Activated CD4-positive, alpha-beta T cell treated with anti-CD3 and anti-CD28 coated beads, Interleukin-2, amount 10 ng/mL, durations not matched to agents 7 days and 5 days (primary cell): ENCODE measurements around the gene DCAF15. TPM values are rescaled to one million over a fixed set of nuclear protein-coding genes. Genes with fewer than 3 reads are reported as not detected.
"Not testable (repeated sequence)": the region's sequence is repeated elsewhere in the genome, so short reads cannot be mapped to it uniquely, and the experiment has no call there.

ENCODE experiments used
- CTCF ChIA-PET: fragments of 350-600 bp; sonication (Branson Sonifier 250); formaldehyde crosslinking; loops from one replicate; lab custom pipeline; 2021; ENCODE audit warnings: antibody characterized with exemption; lab: Charles Lee
- POLR2A ChIA-PET: fragments of 350-600 bp; sonication (Branson Sonifier 250); formaldehyde crosslinking; loops from one replicate; lab custom pipeline; 2021; ENCODE audit warnings: antibody characterized with exemption; lab: Charles Lee
- DNase-seq: peaks from one replicate; pipeline ENCODE4 v3.0.0-alpha.2; 2020
- H3K27ac Mint-ChIP-seq: one replicate; pipeline ENCODE4 v1.8.0; 2021; ENCODE audit warnings: mild to moderate bottlenecking, moderate library complexity, mixed read lengths
- H3K27me3 Mint-ChIP-seq: one replicate; pipeline ENCODE4 v1.8.0; 2021; ENCODE audit warnings: mixed read lengths
- H3K36me3 Mint-ChIP-seq: one replicate; pipeline ENCODE4 v1.8.0; 2021; ENCODE audit warnings: low read depth, mixed read lengths
- H3K4me1 Mint-ChIP-seq: one replicate; pipeline ENCODE4 v1.8.0; 2021; ENCODE audit warnings: mixed read lengths
- H3K4me3 Mint-ChIP-seq: one replicate; pipeline ENCODE4 v1.8.0; 2021; ENCODE audit warnings: mild to moderate bottlenecking, moderate library complexity, mixed read lengths
- H3K9me3 Mint-ChIP-seq: one replicate; pipeline ENCODE4 v1.8.0; 2021; ENCODE audit warnings: mixed read lengths
- total RNA-seq, 2 experiments: library from RNA; stranded (reverse); gene quantifications; one replicate each; pipeline ENCODE4 v1.2.3, GENCODE V29; 2021

Gene DCAF15
- total RNA-seq, 2 experiments from 2014 or later: 80.3 to 85.4 TPM

- Mint-ChIP-seq H3K27ac (no peak overlapping the region), H3K36me3 (peaks cover 47% of the 10 kb centered on the region), H3K4me3 (no peak overlapping the region), H3K9me3 (peaks cover 6% of the 10 kb centered on the region), H3K4me1 (peaks cover 3% of the 10 kb centered on the region), H3K27me3 (no peaks in the 10 kb centered on the region)
- POLR2A ChIA-PET: no interaction called here
- no peak for DNase-seq
- CTCF ChIA-PET: interaction anchor here (0.5 to 0.6 kb wide), 2 partner anchors 53 to 274 kb away, joined by 4 read pairs; no protein-coding TSS in a partner anchor
These were observed 33.4 kb upstream of the DCAF15 start for GRCh38 chr19:13918726-13919411.

GRCh38 chr19:13920524-13920923, 31.8 kb upstream of the DCAF15 start:
- Mint-ChIP-seq H3K9me3 (peaks cover 6% of the 10 kb centered on the region), H3K27ac (no peak overlapping the region), H3K4me3 (no peak overlapping the region), H3K27me3 (no peaks in the 10 kb centered on the region), H3K36me3 (peaks cover 47% of the 10 kb centered on the region), H3K4me1 (peaks cover 3% of the 10 kb centered on the region)
- ChIA-PET POLR2A (no interaction called here), CTCF (interaction anchor here (0.7 to 1.9 kb wide), 3 partner anchors 10 to 216 kb away, joined by 4 to 5 read pairs (median 4); partner anchors contain the start of gene ASF1B)
- no peak for DNase-seq

GRCh38 chr19:13920940-13921747, 31.2 kb upstream of the DCAF15 start:
- Mint-ChIP-seq H3K9me3 (peaks cover 6% of the 10 kb centered on the region), H3K36me3 (peaks cover 45% of the 10 kb centered on the region), H3K4me3 (no peak overlapping the region), H3K27me3 (no peaks in the 10 kb centered on the region), H3K4me1 (peaks cover 3% of the 10 kb centered on the region), H3K27ac (peak overlapping the region; percentile 58)
- DNase-seq: peak; percentile 38
- ChIA-PET POLR2A (no interaction called here), CTCF (interaction anchor here (1.2 to 1.9 kb wide), 3 partner anchors 10 to 215 kb away, joined by 4 to 5 read pairs (median 4); partner anchors contain the start of genes ASF1B and PODNL1)

DNA sequence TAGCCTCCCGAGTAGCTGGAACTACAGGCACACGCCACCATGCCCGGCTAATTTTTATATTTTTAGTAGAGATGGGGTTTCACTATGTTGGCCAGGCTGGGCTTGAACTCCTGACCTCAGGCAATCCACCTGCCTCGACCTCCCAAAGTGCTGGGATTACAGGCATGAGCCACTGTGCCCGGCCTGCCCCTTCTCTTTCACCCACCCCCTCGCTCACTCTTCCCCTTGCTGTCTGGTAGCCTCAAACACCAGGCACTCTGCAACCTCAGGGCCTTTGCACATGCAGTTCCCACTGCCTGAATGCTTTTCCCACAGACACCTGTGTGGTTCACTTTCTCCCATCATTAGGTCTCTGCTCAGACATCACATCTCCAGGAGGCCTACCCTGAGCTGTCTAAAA, 30.2 kb upstream of the DCAF15 start:
- H3K4me1 Mint-ChIP-seq, DNase-seq, H3K27ac Mint-ChIP-seq, H3K27me3 Mint-ChIP-seq, H3K4me3 Mint-ChIP-seq, H3K9me3 Mint-ChIP-seq, POLR2A ChIA-PET: not testable (repeated sequence)
- H3K36me3 Mint-ChIP-seq: peaks cover 53% of the 10 kb centered on the region
- CTCF ChIA-PET: interaction anchor here (1.3 to 1.9 kb wide), 2 partner anchors 16 to 214 kb away, joined by 4 to 5 read pairs; partner anchors contain the start of genes ASF1B and PODNL1

DNA sequence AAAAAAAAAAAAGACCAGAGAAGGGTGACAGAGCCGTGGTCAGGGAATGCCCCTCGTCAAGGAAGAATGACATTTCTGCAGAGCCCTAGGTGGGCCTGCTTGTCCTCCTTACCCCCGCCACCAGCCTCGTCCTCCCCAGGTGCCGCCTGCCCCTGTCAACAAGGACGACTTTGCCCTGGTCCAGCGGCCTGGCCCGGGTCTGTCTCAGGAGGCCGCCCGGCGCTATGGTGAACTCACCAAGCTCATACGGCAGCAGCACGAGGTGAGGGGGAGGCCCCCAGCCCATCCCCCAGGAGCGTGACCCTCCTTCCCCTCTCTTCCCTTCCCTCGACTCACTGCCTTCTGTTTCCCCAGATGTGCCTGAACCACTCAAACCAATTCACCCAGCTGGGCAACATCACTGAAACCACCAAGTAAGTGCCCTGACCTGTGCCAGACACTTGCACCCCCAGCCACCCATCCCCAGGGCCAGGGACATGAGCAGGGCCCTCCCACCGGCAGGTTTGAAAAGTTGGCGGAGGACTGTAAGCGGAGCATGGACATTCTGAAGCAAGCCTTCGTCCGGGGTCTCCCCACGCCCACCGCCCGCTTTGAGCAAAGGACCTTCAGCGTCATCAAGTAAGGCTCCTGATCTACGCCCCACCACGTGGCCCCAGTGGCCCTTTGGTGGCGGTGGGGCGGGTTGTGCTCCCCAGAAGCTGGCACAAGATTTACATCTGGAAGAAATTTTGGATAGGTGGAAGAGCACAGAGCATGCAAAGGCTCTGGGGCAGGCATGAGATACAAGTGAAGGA, 28.9 kb upstream of the DCAF15 start:
- Mint-ChIP-seq H3K4me1 (peaks cover 3% of the 10 kb centered on the region), H3K27me3 (no peaks in the 10 kb centered on the region), H3K27ac (no peak overlapping the region), H3K36me3 (peaks cover 56% of the 10 kb centered on the region), H3K4me3 (no peak overlapping the region), H3K9me3 (peaks cover 6% of the 10 kb centered on the region)
- DNase-seq: no peak
- POLR2A ChIA-PET: no interaction called here
- CTCF ChIA-PET: no interaction called here

DNA sequence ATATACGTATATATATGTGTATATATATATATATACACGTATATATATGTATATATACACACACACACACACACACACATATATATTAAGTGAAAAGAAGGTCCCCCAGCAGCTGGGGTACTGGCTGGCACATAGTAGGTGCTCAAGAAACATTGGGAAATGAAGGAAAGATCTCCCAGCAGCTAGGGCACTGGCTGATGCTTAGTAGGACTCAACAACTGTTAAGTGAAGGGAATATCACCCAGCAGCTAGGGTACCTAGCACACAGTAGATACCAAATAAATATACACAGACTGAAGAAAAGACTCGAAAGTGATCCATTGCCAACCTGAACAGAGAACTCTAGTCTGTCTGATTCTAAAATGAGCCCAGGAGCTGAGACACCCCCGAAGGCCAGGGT, 26.3 kb upstream of the DCAF15 start:
- CTCF ChIA-PET: interaction anchor here (0.5 to 1.9 kb wide), 3 partner anchors 64 to 660 kb away, joined by 3 to 4 read pairs (median 3); partner anchors contain the start of gene MISP3
- peaks cover 3% of the 10 kb centered on the region for H3K4me1 Mint-ChIP-seq
- POLR2A ChIA-PET: no interaction called here

GRCh38 chr19:13926715-13927114, 25.6 kb upstream of the DCAF15 start:
- ChIA-PET POLR2A (no interaction called here), CTCF (interaction anchor here (0.5 to 1.9 kb wide), 3 partner anchors 65 to 660 kb away, joined by 3 to 4 read pairs (median 3); partner anchors contain the start of gene MISP3)
- Mint-ChIP-seq H3K27me3 (no peaks in the 10 kb centered on the region), H3K9me3 (no peaks in the 10 kb centered on the region), H3K36me3 (peaks cover 37% of the 10 kb centered on the region), H3K4me1 (no peaks in the 10 kb centered on the region), H3K4me3 (no peak overlapping the region), H3K27ac (no peak overlapping the region)
- DNase-seq: no peak

More for the DNA sequence above, 26.3 kb upstream of the DCAF15 start:
- peaks cover 3% of the 10 kb centered on the region for H3K9me3 Mint-ChIP-seq
- H3K36me3 Mint-ChIP-seq: peaks cover 44% of the 10 kb centered on the region
- no peak overlapping the region for H3K4me3 Mint-ChIP-seq
- no peaks in the 10 kb centered on the region for H3K27me3 Mint-ChIP-seq
- H3K27ac Mint-ChIP-seq: no peak overlapping the region
- no peak for DNase-seq

GRCh38 chr19:13929340-13929739, 23.0 kb upstream of the DCAF15 start:
- POLR2A ChIA-PET: no interaction called here
- H3K4me3 Mint-ChIP-seq: no peak overlapping the region
- CTCF ChIA-PET: no interaction called here
- no peak overlapping the region for H3K27ac Mint-ChIP-seq
- no peak for DNase-seq
- no peaks in the 10 kb centered on the region for H3K27me3 Mint-ChIP-seq
- H3K36me3 Mint-ChIP-seq: peaks cover 20% of the 10 kb centered on the region
- no peaks in the 10 kb centered on the region for H3K4me1 Mint-ChIP-seq
- H3K9me3 Mint-ChIP-seq: no peaks in the 10 kb centered on the region

DNA sequence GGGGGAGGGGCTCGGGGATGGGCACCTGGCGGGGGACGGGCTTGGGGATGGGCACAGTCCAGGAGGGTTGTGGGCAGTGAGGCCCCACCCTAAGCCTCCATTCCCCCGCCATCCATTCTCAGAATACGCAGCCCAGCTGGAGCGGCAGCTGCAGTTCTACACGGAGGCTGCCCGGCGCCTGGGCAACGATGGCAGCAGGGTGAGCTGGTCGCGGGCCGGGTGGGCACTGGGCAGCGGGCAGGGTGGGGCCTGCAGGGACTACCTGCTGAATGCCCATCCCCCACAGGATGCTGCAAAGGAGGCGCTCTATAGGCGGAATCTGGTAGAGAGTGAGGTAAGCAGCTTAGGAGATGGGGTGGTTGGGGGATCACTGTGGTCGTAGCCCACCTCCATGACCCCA, 22.4 kb upstream of the DCAF15 start:
- Mint-ChIP-seq H3K27me3 (no peaks in the 10 kb centered on the region), H3K4me3 (no peak overlapping the region), H3K4me1 (no peaks in the 10 kb centered on the region), H3K9me3 (no peaks in the 10 kb centered on the region), H3K36me3 (peaks cover 16% of the 10 kb centered on the region), H3K27ac (no peak overlapping the region)
- DNase-seq: no peak
- ChIA-PET CTCF (no interaction called here), POLR2A (no interaction called here)

DNA sequence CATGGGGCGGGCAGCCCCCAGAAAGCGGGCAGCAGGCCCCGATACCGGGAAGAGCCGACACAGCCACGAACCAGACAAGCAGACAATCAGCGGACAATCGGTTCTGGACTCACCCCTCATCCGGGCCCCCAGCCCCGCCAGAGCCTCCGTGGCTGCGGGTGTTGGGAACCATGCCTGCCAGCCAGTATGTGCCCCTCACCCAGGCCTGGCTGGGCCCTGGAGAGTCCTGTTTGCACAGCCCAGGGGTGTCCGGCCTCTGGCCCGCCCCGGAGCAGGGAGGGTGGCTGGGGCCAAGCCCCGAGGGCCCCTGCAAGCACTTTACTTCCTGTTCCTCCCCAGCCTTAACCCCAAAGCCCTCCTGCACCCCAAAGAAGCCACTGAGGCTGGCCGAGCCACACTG, 21.9 kb upstream of the DCAF15 start:
- Mint-ChIP-seq H3K4me3 (no peak overlapping the region), H3K27ac (no peak overlapping the region), H3K9me3 (no peaks in the 10 kb centered on the region), H3K4me1 (no peaks in the 10 kb centered on the region), H3K36me3 (peaks cover 15% of the 10 kb centered on the region), H3K27me3 (no peaks in the 10 kb centered on the region)
- ChIA-PET POLR2A (no interaction called here), CTCF (interaction anchor here (0.7 kb wide), 1 partner anchor 9 kb away, joined by 4 read pairs; no protein-coding TSS in a partner anchor)
- no peak for DNase-seq

GRCh38 chr19:13931391-13932148, 20.7 kb upstream of the DCAF15 start:
- POLR2A ChIA-PET: no interaction called here
- H3K4me1 Mint-ChIP-seq: no peaks in the 10 kb centered on the region
- no peak overlapping the region for H3K4me3 Mint-ChIP-seq
- CTCF ChIA-PET: no interaction called here
- no peaks in the 10 kb centered on the region for H3K27me3 Mint-ChIP-seq
- no peaks in the 10 kb centered on the region for H3K9me3 Mint-ChIP-seq
- no peak for DNase-seq
- H3K27ac Mint-ChIP-seq: no peak overlapping the region
- peaks cover 13% of the 10 kb centered on the region for H3K36me3 Mint-ChIP-seq

GRCh38 chr19:13932149-13932637, 20.1 kb upstream of the DCAF15 start:
- no peaks in the 10 kb centered on the region for H3K9me3 Mint-ChIP-seq
- no peaks in the 10 kb centered on the region for H3K27me3 Mint-ChIP-seq
- no peaks in the 10 kb centered on the region for H3K4me1 Mint-ChIP-seq
- DNase-seq: no peak
- ChIA-PET CTCF (no interaction called here), POLR2A (no interaction called here)
- H3K36me3 Mint-ChIP-seq: peaks cover 6% of the 10 kb centered on the region
- H3K27ac Mint-ChIP-seq: peak overlapping the region; percentile 76
- no peak overlapping the region for H3K4me3 Mint-ChIP-seq
